GM12801 (cell line): ENCODE results near the gene ABTB2.

Experiments used
- CTCF ChIP-seq: IDR thresholded peaks from one replicate; pipeline ENCODE4 v1.5.1; 2011; ENCODE audit warnings: control low read depth; ENCODE audit not compliant: insufficient read length; ENCODE audit errors: extremely low read depth

ABTB2 gene

GRCh38 chr11:34359548-34359891 lies 1.7 kb upstream of the ABTB2 start:
- TF ChIP-seq CTCF: no peak

DNA sequence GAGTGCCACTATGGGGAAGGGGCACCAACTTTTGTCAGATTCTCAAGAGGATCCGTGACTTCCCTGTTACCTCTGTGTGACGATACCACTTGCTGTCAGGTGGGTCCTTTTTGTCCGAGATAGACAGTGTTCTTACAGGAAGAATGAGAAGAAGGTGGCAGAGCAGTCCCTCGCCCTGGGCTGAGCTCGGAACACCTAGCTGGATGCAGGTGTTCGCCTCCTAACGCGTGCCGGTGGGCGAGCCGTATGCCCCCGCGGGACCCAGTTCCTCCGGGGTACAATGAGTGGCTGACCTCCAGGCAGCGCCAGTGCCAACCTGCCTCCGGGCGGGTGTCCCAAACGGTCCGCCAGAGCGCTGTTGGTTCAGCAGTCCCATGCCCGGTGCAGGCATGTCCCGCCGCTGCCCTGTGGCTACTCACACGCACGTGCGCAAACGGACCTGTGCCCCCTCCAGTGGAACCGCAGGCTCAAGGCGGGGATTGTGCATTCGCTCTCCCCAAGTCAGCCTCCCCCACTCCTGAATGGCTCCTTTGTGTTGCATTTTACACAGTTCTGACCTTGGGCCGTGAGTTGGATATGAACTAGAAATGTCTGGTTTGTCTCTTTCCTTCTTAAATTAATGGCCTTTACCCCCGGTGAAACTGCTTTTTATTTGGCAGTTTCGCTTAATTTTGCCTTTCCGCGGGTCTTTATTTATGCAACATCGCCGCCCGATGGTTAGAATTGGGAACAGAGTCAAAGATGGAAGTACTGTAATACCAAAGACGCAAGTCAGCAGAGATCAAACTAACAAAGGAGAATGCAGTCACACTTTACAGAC lies 1.1 kb upstream of the ABTB2 start:
- no peak for TF ChIP-seq CTCF

DNA sequence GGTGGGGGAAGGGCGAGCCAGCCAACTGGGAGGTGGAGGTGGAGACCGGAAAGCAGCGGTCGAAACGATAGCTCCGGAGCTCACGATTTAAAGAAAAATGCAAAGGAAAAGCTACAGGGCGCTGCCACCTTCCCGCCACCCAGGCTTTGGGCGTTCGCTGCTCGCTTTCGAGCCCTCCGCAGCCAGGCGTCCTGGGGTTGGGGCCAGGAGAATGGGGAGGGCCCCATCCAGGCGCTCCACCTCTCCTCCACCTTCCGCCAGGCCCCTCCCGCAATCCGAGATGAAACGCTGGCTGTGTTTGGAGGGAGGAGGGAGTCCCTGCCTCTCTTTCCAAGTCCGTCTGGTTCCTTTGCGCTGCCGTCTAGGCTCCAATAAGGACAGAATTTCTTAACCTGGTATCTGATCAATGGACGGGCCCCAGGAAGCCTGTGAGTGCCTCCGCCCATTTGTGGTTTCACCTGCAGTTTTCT lies 483 bp upstream of the ABTB2 start:
- TF ChIP-seq CTCF: no peak

- TF ChIP-seq CTCF: no peak
Measured at GRCh38 chr11:34356913-34357700, 703 bp downstream of the ABTB2 start.

GRCh38 chr11:34356576-34356912 lies 1.3 kb downstream of the ABTB2 start:
- no peak for TF ChIP-seq CTCF

DNA sequence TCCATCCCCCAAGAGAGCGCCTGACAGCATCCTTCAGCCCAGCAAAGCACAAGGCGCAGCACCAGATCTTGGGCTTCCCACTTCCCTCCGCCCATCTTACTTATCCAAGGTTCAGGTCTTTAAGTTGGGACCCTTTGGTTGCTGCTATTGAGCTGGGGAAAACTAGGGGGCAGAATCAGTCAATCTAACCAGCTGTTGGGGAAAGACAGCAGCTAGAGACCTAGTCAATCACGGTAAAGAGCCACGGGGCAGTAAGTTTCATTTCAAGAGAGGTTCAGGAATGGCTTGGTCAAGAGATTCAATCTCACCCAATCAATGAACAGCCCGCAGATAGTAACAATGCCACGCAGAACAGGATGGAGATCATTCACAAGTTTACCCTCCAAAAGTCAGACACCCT lies 1.7 kb downstream of the ABTB2 start:
- TF ChIP-seq CTCF: no peak

DNA sequence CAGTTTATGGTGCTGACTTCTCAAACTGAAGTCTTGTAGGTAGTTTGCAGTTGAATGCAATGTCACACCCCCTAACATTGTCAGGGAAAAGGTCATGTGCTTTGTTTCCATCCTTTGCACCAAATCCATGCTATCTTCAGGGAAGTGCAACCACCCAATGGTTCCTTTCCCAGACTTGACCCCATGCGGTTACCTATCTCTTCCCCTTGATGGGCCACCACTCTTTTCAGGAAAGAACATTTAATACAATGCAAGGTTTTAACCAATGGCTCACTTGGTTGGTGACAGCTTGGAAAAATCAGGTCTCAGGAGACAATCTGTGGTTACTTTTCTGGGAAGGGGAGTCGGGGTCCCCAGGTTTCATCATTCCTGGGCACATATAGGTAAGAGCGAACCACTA lies 2.1 kb downstream of the ABTB2 start:
- TF ChIP-seq CTCF: no peak
